Cerebellar nuclear complex (tissue), 1 donor: ENCODE data around the gene RIMKLB.
"Not testable (repeated sequence)": the region's sequence is repeated elsewhere in the genome, so short reads cannot be mapped to it uniquely, and the experiment has no call there.

Experiments used
- DNase-seq, 2 experiments: peaks; one replicate each; lab custom pipeline; 2025; lab: John Stamatoyannopoulos, UW

RIMKLB gene

GRCh38 chr12:8773461-8773860, 75.7 kb downstream of the RIMKLB start:
- DNase-seq: no peak

GRCh38 chr12:8779281-8779680, 81.5 kb downstream of the RIMKLB start:
- DNase-seq: no peak

- DNase-seq: no peak
Measured at GRCh38 chr12:8779862-8780261, 82.1 kb downstream of the RIMKLB start.

GRCh38 chr12:8780389-8780788, 82.6 kb downstream of the RIMKLB start:
- DNase-seq: peak in 1 of 2 experiments; percentile 40

DNA sequence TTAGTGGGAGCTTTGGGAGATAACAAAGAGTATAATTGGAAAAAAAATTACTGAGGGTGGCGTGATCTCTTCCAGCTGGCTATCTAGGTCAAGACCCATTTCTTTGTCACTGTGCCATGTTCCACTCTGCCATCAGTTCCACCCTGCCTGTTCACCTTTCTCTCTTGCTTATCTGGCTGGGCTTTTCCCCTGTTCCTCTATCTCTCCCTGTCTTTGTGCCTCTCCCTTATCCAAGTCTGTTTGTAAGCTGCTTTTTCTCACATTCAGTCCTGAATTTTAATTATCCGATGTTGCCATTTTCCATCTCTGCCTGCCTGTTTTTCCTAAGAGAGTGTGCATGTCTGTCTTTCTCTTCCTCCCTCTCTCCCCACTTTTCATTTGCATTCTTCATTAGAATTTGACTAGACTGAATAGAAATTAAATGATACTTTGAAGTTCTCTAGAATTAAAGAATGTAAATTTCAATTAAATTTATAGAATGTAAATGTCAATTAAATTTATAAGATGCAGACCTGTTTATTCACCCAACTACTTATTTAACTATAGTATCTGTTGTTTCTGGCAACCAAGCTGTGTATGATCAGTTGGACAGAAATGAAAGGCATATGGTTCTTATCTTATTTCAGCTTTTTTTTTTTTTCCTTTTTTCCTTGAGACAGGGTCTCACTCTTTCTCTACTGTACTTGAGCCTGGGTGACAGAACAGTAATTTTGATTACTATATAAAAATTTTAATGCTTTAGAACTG, 83.8 kb downstream of the RIMKLB start:
- DNase-seq: peak in 1 of 2 experiments; percentile 50

- DNase-seq: no peak
Measured at GRCh38 chr12:8784290-8784888, 86.6 kb downstream of the RIMKLB start.

GRCh38 chr12:8785499-8785898, 87.7 kb downstream of the RIMKLB start:
- DNase-seq: no peak

DNA sequence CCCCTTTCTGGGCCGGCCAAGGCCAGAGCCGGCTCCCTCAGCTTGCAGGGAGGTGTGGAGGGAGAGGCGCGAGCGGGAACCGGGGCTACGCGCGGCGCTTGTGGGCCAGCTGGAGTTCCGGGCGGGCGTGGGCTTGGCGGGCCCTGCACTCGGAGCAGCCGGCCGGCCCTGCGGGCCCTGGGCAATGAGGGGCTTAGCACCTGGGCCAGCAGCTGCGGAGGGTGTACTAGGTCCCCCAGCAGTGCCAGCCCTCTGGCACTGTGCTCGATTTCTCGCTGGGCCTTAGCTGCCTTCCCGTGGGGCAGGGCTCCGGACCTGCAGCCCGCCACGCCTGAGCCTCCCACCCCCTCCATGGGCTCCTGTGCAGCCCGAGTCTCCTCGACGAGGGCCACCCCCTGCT, 89.4 kb downstream of the RIMKLB start:
- DNase-seq: not testable (repeated sequence)

DNA sequence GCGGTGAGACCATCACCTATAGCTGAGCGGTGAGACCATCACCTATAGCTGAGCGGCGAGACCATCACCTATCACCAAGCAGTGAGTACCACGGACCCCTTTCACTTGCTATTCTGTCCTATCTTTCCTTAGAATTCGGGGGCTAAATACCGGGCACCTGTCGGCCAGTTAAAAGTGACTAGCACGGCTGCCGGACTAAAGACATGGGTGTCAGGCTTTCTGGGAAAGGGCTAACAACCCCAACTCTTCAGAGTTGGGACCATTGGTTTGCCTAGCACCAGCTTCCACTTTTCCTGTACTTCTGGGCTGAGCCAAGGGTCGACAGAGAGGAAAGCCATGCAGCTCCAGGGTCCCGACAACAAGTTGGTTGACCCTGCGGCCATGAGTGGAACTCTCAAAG, 90.9 kb downstream of the RIMKLB start:
- DNase-seq: not testable (repeated sequence)

GRCh38 chr12:8789341-8790013, 91.7 kb downstream of the RIMKLB start:
- DNase-seq: not testable (repeated sequence)

- not testable (repeated sequence) for DNase-seq
Measured at GRCh38 chr12:8793226-8793625, 95.4 kb downstream of the RIMKLB start.

DNA sequence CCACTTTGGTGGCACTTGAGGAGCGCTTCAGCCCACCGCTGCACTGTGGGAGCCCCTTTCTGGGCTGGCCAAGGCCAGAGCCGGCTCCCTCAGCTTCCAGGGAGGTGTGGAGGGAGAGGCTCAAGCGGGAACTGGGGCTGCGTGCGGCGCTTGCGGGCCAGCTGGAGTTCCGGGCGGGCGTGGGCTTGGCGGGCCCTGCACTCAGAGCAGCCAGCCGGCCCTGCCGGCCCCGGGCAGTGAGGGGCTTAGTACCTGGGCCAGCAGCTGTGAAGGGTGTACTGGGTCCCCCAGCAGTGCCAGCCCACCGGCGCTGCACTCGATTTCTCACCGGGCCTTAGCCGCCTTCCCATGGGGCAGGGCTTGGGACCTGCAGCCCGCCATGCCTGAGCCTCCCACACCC, 96.8 kb downstream of the RIMKLB start:
- DNase-seq: not testable (repeated sequence)

GRCh38 chr12:8796831-8797626, 99.2 kb downstream of the RIMKLB start:
- no peak for DNase-seq

- DNase-seq: not testable (repeated sequence)
Measured at GRCh38 chr12:8801213-8801612, 103.4 kb downstream of the RIMKLB start.

DNA sequence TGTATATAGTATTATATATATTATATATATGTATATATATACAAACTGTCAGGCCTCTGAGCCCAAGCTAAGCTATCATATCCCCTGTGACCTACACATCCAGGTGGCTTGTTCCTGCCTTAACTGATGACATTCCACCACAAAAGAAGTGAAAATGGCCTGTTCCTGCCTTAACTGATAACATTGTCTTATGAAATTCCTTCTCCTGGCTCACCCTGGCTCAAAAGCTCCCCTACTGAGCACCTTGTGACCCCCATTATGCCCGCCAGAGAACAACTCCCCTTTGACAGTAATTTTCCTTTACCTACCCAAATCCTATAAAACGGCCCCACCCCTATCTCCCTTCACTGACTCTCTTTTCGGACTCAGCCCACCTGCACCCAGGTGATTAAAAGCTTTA, 107.0 kb downstream of the RIMKLB start:
- DNase-seq: not testable (repeated sequence)

DNA sequence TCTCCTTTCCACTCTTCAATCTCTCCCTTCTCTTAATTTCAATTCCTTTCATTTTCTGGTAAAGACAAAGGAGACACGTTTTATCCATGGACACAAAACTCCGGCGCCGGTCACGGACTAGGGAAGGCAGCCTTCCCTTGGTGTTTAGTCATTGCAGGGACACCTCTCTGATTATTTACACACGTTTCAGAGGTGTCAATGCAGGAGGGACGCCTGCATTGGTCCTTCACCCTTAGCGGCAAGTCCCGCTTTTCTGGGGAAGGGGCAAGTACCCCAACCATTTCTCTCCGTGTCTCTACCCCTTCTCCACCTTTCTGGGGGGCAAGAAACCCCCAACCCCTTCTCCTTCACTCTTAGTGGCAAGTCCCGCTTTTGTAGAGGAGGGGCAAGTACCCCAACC, 107.7 kb downstream of the RIMKLB start:
- DNase-seq: not testable (repeated sequence)

DNA sequence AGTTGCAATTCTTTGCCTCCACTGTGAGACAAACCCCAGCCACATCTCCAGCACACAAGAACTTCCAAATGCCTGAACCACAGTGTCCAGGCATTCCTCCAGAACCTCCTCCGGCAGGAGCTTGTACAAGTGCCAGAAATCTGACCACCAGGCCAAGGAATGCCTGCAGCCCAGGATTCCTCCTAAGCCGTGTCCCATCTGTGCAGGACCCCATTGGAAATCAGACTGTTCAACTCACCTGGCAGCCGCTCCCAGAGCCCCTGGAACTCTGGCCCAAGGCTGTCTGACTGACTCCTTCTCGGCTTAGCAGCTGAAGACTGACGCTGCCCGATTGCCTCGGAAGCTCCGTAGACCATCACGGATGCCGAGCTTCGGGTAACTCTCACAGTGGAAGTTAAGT, 109.3 kb downstream of the RIMKLB start:
- DNase-seq: peak in 1 of 2 experiments; percentile 9

DNA sequence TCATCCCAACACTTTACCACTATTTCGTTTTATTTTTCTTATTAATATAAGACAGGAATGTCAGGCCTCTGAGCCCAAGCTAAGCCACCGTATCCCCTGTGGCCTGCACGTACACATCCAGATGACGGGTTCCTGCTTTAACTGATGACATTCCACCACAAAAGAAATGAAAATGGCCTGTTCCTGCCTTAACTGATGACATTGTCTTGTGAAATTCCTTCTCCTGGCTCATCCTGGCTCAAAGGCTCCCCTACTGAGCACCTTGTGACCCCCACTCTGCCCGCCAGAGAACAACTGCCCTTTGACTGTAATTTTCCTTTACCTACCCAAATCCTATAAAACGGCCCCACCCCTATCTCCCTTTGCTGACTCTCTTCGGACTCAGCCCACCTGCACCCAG, 112.3 kb downstream of the RIMKLB start:
- DNase-seq: not testable (repeated sequence)

DNA sequence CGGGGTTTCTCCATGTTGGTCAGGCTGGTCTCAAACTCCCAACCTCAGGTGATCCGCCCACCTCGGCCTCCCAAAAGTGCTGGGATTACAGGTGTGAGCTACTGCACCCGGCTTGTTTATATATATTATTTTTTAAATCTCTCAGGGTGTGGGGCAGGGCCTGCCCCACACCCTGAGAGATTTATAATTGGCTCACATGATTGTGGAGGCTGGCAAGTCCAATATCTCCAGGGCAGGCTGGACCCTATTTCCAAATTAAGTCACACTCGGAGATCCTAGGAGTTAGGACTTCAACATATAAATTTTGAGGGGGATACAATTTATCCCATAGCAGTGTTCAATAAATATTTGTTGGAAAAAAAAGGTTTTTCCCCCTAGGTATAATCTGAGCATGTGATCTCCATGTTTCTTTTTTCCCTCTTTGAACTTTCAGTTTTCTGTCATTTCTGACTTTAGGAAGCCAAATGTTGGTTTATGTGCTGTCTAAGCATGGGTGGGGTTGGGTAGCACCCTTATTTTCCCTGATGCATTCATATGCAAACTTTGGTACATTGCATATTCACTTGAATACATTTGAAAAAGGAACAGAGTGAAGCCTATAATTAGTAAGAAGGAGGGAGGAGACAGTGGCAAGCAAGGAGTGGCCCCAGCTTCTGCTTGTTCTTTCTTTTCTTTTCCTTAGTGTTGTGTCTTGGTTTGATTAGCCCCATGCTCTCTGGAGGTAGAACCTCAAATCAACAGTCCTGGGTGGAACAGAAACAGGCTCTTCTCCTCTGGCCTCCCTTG, 116.0 kb downstream of the RIMKLB start:
- no peak for DNase-seq

DNA sequence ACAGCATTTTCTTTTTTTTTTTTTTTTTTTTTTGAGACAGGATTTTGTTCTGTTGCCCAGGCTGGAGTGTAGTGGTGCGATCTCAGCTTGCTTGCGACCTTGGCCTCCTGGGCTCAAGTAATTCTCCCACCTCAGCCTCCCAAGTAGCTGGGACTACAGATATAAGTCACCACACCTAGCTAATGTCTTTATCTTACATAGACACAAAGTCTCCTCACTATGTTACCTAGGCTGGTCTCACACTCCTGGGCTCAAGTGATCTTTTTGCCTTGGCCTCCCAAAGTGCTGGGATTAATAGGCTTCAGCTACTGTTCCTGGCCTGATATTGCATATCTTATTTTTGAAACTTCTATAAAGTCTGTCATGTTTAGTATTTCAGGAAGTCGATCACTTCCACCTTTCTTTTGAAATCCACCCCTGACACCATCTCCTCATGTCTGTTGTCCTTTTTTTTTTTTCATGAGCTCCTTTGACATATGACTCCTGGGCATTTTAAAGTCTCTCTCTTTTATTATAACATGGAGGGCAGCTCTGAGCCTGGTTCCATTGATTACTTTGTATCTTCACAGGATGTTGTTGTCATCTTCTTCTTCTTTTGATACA, 118.8 kb downstream of the RIMKLB start:
- DNase-seq: no peak

GRCh38 chr12:8817856-8818255, 120.1 kb downstream of the RIMKLB start:
- no peak for DNase-seq
